HCT116 (cell line): ENCODE data around the gene NECTIN3. TPM values are rescaled to one million over a fixed set of nuclear protein-coding genes. Genes with fewer than 3 reads are reported as not detected.

Experiments
- ATAC-seq: fragments of 200-7000 bp; cut with Tn5 transposase; 2 replicates; pipeline ENCODE4 v1.9.1; 2020; ENCODE audit warnings: mild to moderate bottlenecking, moderate library complexity
- BruUV-seq: library from RNA; stranded (reverse); fragments of 400-500 nt; replicated peaks from 2 replicates; lab custom pipeline; 2021; lab: Mats Ljungman, UMichigan
- CTCF ChIA-PET: fragments of 300-600 bp; sonication (Branson Sonifier 250); formaldehyde crosslinking; loops from one replicate; lab custom pipeline; 2021; ENCODE audit warnings: antibody characterized with exemption; lab: Charles Lee
- POLR2A ChIA-PET: fragments of 300-600, 350-600 bp; sonication (Branson Sonifier 250); formaldehyde crosslinking; loops from one replicate; lab custom pipeline; 2021; ENCODE audit warnings: antibody characterized with exemption; lab: Charles Lee
- RAD21 ChIA-PET, 2 experiments: fragments of 300-600 bp; sonication (Branson Sonifier 250); formaldehyde crosslinking; loops; one replicate each; lab custom pipeline; 2023; ENCODE audit warnings: low total read pairs in 2 of 2; ENCODE audit not compliant: uncharacterized antibody in 2 of 2, unreplicated experiment in 2 of 2, low non-redundant PET in 1 of 2; lab: Charles Lee
- DNase-seq: peaks from one replicate; pipeline ENCODE4 v3.0.0-alpha.2; 2010; ENCODE audit warnings: low read depth, low spot score
- H2AFZ ChIP-seq: fragments of 200-600 bp; shearing (Covaris generic), sonication (generic); 2 replicates; pipeline ENCODE4 v1.6.1; 2017; ENCODE audit warnings: low read depth, mixed run types, mixed read lengths, antibody characterized with exemption, low read length; ENCODE audit not compliant: poor library complexity, severe bottlenecking
- H3K27ac ChIP-seq: 2 replicates; pipeline ENCODE4 v1.5.1; 2012; ENCODE audit warnings: low read depth, low read length
- H3K27me3 ChIP-seq: fragments of 200-600 bp; sonication (generic); 2 replicates; pipeline ENCODE4 v1.6.1; 2016; ENCODE audit warnings: mixed run types, low read length, mixed read lengths; ENCODE audit not compliant: insufficient read depth
- H3K36me3 ChIP-seq, 2 experiments: fragments of 200-500 bp in 1 of 2; fragments of 200-600 bp in 1 of 2; sonication (Bioruptor generic) in 1 of 2; sonication (generic) in 1 of 2; 2 replicates each; pipeline versions ENCODE4 v1.5.1 to v1.6.1; 2014 to 2016; ENCODE audit warnings: low read length in 2 of 2, inconsistent platforms in 1 of 2, mixed read lengths in 1 of 2, mixed run types in 1 of 2; ENCODE audit not compliant: insufficient read depth in 2 of 2, control insufficient read depth in 1 of 2
- H3K4me1 ChIP-seq, 2 experiments: fragments of 200-600 bp in 1 of 2; sonication (generic) in 1 of 2; 2 replicates each; pipeline versions ENCODE4 v1.5.1 to v1.6.1; 2012 to 2017; ENCODE audit warnings: low read length in 2 of 2, inconsistent platforms in 1 of 2, mild to moderate bottlenecking in 1 of 2, mixed read lengths in 1 of 2, mixed run types in 1 of 2, moderate library complexity in 1 of 2; ENCODE audit not compliant: insufficient read depth in 2 of 2, control insufficient read depth in 1 of 2
- H3K4me2 ChIP-seq: fragments of 200-600 bp; sonication (generic); 2 replicates; pipeline ENCODE4 v1.6.1; 2017; ENCODE audit warnings: mixed run types, low read length, mixed read lengths
- H3K4me3 ChIP-seq, 2 experiments: fragments of 200-600 bp in 1 of 2; sonication (generic) in 1 of 2; replicated peaks in 1 of 2; 2 replicates each; pipeline ENCODE4 v1.5.1; 2011 to 2016; ENCODE audit warnings: low read length in 2 of 2, control low read depth in 1 of 2, low read depth in 1 of 2, mild to moderate bottlenecking in 1 of 2, mixed read lengths in 1 of 2, mixed run types in 1 of 2
- H3K79me2 ChIP-seq: fragments of 200-600 bp; sonication (generic); 2 replicates; pipeline ENCODE4 v1.6.1; 2017; ENCODE audit warnings: mild to moderate bottlenecking, mixed run types, low read length, moderate library complexity, mixed read lengths; ENCODE audit not compliant: insufficient read depth
- H3K9ac ChIP-seq: fragments of 200-600 bp; sonication (generic); 2 replicates; pipeline ENCODE4 v1.6.1; 2016; ENCODE audit warnings: low read length, mixed read lengths
- H3K9me2 ChIP-seq: fragments of 200-600 bp; sonication (generic), shearing (Covaris generic); 2 replicates; pipeline ENCODE4 v1.6.1; 2017; ENCODE audit warnings: mixed run types, mild to moderate bottlenecking, moderate library complexity; ENCODE audit not compliant: insufficient read depth
- H3K9me3 ChIP-seq, 2 experiments: fragments of 200-500 bp in 1 of 2; fragments of 200-600 bp in 1 of 2; sonication (Bioruptor generic) in 1 of 2; sonication (generic) in 1 of 2; 2 replicates each; pipeline ENCODE4 v1.6.1; 2014 to 2017; ENCODE audit warnings: low read length in 2 of 2, mixed read lengths in 2 of 2, inconsistent platforms in 1 of 2, low read depth in 1 of 2, mild to moderate bottlenecking in 1 of 2, mixed run types in 1 of 2, moderate library complexity in 1 of 2; ENCODE audit not compliant: control insufficient read depth in 1 of 2, insufficient read depth in 1 of 2
- H4K20me1 ChIP-seq: fragments of 200-600 bp; sonication (generic), shearing (Covaris generic); 2 replicates; pipeline ENCODE4 v1.6.1; 2017; ENCODE audit warnings: mixed run types, mild to moderate bottlenecking, moderate library complexity; ENCODE audit not compliant: insufficient read depth
- CBX3 ChIP-seq: IDR thresholded peaks from 2 replicates; pipeline ENCODE4 v1.6.1; 2012; ENCODE audit warnings: low read depth
- CEBPB ChIP-seq: IDR thresholded peaks from 2 replicates; pipeline ENCODE4 v1.6.1; 2012; ENCODE audit warnings: low read depth
- EGR1 ChIP-seq: IDR thresholded peaks from 2 replicates; pipeline ENCODE4 v1.6.1; 2012; ENCODE audit warnings: low read depth
- ELF1 ChIP-seq: IDR thresholded peaks from 2 replicates; pipeline ENCODE4 v1.6.1; 2012; ENCODE audit warnings: low read depth, borderline replicate concordance
- EZH2 ChIP-seq: fragments of 200-600 bp; sonication (generic); IDR thresholded peaks from 2 replicates; pipeline ENCODE4 v1.6.1; 2017; ENCODE audit warnings: antibody characterized with exemption, mixed run types
- FOSL1 ChIP-seq: IDR thresholded peaks from 2 replicates; pipeline ENCODE4 v1.6.1; 2012; ENCODE audit warnings: low read depth
- JUND ChIP-seq: IDR thresholded peaks from 2 replicates; pipeline ENCODE4 v1.6.1; 2012
- POLR2AphosphoS5 ChIP-seq: IDR thresholded peaks from 2 replicates; pipeline ENCODE4 v1.6.1; 2011; ENCODE audit warnings: mild to moderate bottlenecking, low read depth, low read length, moderate library complexity
- SP1 ChIP-seq: IDR thresholded peaks from 2 replicates; pipeline ENCODE4 v1.6.1; 2012; ENCODE audit warnings: low read depth
- SRF ChIP-seq: IDR thresholded peaks from 2 replicates; pipeline ENCODE4 v1.6.1; 2012; ENCODE audit warnings: low read depth
- YY1 ChIP-seq: IDR thresholded peaks from 2 replicates; pipeline ENCODE4 v1.6.1; 2011; ENCODE audit warnings: low read length, low read depth, moderate library complexity, mild to moderate bottlenecking; ENCODE audit not compliant: insufficient replicate concordance; ENCODE audit errors: extremely low read depth
- ZFX ChIP-seq: fragments of 450-650 bp; IDR thresholded peaks from 2 replicates; pipeline ENCODE4 v1.6.1; 2017
- ZNF274 ChIP-seq: fragments of 200-500 bp; sonication (Bioruptor generic); IDR thresholded peaks from 2 replicates; pipeline ENCODE4 v1.6.1; 2014; ENCODE audit warnings: mild to moderate bottlenecking, low read depth, low read length, inconsistent platforms
- intact Hi-C: fragments of 100-400 bp; cut with micrococcal nuclease; formaldehyde crosslinking; loops from 2 replicates; pipeline ENCODE4 v1.10.0; 2022
- total RNA-seq: library from RNA; stranded (reverse); gene quantifications from one replicate; pipeline ENCODE4 v1.2.1, GENCODE V29; 2021; ENCODE audit not compliant: unreplicated experiment
- TF ChIP-seq, protein P1 (sequence below): IDR thresholded peaks from 2 replicates; pipeline ENCODE4 v1.6.1; 2012
- TF ChIP-seq, protein P2 (sequence below), 3 experiments: fragments of 200-600 bp in 1 of 3; sonication (generic) in 1 of 3; IDR thresholded peaks in 2 of 3; conservative IDR thresholded peaks in 1 of 3; 2 replicates each; pipeline ENCODE4 v1.5.1; 2012 to 2017; ENCODE audit warnings: low read depth in 2 of 3, low read length in 2 of 3, antibody characterized with exemption in 1 of 3, borderline replicate concordance in 1 of 3, control low read depth in 1 of 3, mild to moderate bottlenecking in 1 of 3, mixed read lengths in 1 of 3, mixed run types in 1 of 3, moderate library complexity in 1 of 3; ENCODE audit not compliant: insufficient read depth in 1 of 3
- TF ChIP-seq, protein P3 (sequence below): IDR thresholded peaks from 2 replicates; pipeline ENCODE4 v1.6.1; 2012
- TF ChIP-seq, protein P4 (sequence below): IDR thresholded peaks from 2 replicates; pipeline ENCODE4 v1.6.1; 2011; ENCODE audit warnings: mild to moderate bottlenecking, low read length, moderate library complexity; ENCODE audit not compliant: insufficient replicate concordance; ENCODE audit errors: extremely low read depth

The NECTIN3 gene
- total RNA-seq, 1 experiment from 2014 or later: 93.6 TPM

DNA sequence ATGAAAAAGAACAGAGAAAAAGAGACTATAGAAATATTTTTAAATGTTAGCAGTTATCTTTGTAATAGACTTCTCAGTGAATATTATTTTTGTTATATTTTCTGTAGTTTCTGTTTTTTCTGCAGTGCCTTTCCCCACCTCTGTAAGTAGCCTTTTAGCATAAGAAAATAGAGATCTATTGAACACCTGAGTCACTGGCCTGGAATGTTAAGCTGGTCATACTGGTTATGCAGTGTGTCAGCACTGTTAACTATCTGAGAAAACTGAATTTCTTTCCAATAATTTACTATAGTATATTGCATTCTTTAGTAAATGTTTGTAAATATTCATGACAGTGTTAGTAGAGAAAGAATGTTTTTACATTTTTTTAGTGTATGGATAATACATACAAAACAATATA lies 79.8 kb downstream of the NECTIN3 start:
- H3K27me3 ChIP-seq: no peaks in the 10 kb centered on the region
- no TSS peak for BruUV-seq
- CTCF ChIA-PET: no interaction called here
- H3K27ac ChIP-seq: no peak overlapping the region
- DNase-seq (peak; percentile 57), ATAC-seq (peak; percentile 92)
- H3K4me2 ChIP-seq: peak overlapping the region; percentile 39
- POLR2A ChIA-PET: no interaction called here
- peaks cover 8 to 34% of the 10 kb centered on the region in 2 experiments for H3K36me3 ChIP-seq
- TF ChIP-seq FOSL1 (peak; percentile 75), SP1 (peak; percentile 47), CEBPB (no peak), JUND (peak; percentile 79), EGR1 (no peak), CBX3 (peak; percentile 55; the same call in 1 of the 2 replicates)
- TF ChIP-seq, protein P1, sequence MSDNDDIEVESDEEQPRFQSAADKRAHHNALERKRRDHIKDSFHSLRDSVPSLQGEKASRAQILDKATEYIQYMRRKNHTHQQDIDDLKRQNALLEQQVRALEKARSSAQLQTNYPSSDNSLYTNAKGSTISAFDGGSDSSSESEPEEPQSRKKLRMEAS: no peak
- TF ChIP-seq, protein P2, sequence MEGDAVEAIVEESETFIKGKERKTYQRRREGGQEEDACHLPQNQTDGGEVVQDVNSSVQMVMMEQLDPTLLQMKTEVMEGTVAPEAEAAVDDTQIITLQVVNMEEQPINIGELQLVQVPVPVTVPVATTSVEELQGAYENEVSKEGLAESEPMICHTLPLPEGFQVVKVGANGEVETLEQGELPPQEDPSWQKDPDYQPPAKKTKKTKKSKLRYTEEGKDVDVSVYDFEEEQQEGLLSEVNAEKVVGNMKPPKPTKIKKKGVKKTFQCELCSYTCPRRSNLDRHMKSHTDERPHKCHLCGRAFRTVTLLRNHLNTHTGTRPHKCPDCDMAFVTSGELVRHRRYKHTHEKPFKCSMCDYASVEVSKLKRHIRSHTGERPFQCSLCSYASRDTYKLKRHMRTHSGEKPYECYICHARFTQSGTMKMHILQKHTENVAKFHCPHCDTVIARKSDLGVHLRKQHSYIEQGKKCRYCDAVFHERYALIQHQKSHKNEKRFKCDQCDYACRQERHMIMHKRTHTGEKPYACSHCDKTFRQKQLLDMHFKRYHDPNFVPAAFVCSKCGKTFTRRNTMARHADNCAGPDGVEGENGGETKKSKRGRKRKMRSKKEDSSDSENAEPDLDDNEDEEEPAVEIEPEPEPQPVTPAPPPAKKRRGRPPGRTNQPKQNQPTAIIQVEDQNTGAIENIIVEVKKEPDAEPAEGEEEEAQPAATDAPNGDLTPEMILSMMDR (IDR thresholded peaks at IDR 0.05 in 2 of 3, conservative IDR thresholded peaks at IDR 0.05 in 1 of 3; ENCODE audit: borderline replicate concordance in 1 of 3, insufficient read depth in 1 of 3, low read depth in 2 of 3, low read length in 2 of 3): no peak
- RAD21 ChIA-PET: no interaction called here
- intact Hi-C loops: no loop called here
- H3K79me2 ChIP-seq: peaks cover 73% of the 10 kb centered on the region
- H3K9me2 ChIP-seq: no peaks in the 10 kb centered on the region
- no peak overlapping the region for H3K4me3 ChIP-seq
- H2AFZ ChIP-seq: no peak overlapping the region
- peaks cover 10 to 21% of the 10 kb centered on the region in 2 experiments for H3K4me1 ChIP-seq
- no peaks in the 10 kb centered on the region for H3K9me3 ChIP-seq
- H4K20me1 ChIP-seq: no peaks in the 10 kb centered on the region
- H3K9ac ChIP-seq: no peak overlapping the region

DNA sequence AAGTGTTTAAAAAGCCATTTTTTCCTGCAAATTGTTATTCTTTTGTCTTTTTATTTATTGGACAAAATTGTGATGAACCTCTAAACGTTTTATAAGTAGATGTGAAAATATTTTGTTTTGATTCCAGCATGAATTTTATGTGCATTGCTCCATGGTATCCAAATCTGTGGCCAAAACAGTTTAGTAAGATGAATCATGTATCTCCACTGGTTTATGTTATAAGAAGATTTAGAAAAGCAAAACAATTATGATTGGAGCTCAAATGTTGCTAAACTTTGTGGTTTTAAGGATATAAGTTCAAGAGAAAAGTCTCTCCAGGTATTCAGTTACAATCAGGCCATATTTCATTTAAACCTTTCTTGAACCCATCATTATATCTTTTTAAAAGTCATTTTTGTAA lies 80.9 kb downstream of the NECTIN3 start:
- Histone ChIP-seq H3K36me3 (peaks cover 5 to 34% of the 10 kb centered on the region in 2 experiments), H3K4me3 (no peak overlapping the region), H3K9me2 (no peaks in the 10 kb centered on the region), H3K4me2 (no peak overlapping the region), H3K27me3 (no peaks in the 10 kb centered on the region), H3K27ac (no peak overlapping the region), H4K20me1 (no peaks in the 10 kb centered on the region), H3K79me2 (peaks cover 67% of the 10 kb centered on the region), H3K4me1 (peaks cover 10 to 21% of the 10 kb centered on the region in 2 experiments), H3K9ac (no peak overlapping the region), H2AFZ (no peak overlapping the region), H3K9me3 (no peaks in the 10 kb centered on the region)
- ATAC-seq (no peak), DNase-seq (no peak)
- RAD21 ChIA-PET: no interaction called here
- TSS peak; percentile 5 for BruUV-seq
- CTCF ChIA-PET: no interaction called here
- intact Hi-C loops: no loop called here
- POLR2A ChIA-PET: no interaction called here
- TF ChIP-seq SRF (no peak), ZFX (no peak), ZNF274 (no peak), POLR2AphosphoS5 (no peak), FOSL1 (no peak), ELF1 (no peak), YY1 (no peak), CEBPB (no peak), EZH2 (no peak), EGR1 (no peak)
- TF ChIP-seq, protein P1: no peak
- TF ChIP-seq, protein P3, sequence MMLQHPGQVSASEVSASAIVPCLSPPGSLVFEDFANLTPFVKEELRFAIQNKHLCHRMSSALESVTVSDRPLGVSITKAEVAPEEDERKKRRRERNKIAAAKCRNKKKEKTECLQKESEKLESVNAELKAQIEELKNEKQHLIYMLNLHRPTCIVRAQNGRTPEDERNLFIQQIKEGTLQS: no peak
- TF ChIP-seq, protein P4, sequence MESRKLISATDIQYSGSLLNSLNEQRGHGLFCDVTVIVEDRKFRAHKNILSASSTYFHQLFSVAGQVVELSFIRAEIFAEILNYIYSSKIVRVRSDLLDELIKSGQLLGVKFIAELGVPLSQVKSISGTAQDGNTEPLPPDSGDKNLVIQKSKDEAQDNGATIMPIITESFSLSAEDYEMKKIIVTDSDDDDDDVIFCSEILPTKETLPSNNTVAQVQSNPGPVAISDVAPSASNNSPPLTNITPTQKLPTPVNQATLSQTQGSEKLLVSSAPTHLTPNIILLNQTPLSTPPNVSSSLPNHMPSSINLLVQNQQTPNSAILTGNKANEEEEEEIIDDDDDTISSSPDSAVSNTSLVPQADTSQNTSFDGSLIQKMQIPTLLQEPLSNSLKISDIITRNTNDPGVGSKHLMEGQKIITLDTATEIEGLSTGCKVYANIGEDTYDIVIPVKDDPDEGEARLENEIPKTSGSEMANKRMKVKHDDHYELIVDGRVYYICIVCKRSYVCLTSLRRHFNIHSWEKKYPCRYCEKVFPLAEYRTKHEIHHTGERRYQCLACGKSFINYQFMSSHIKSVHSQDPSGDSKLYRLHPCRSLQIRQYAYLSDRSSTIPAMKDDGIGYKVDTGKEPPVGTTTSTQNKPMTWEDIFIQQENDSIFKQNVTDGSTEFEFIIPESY: no peak
